Measurements from ENCODE around the gene ATAT1. TPM values are rescaled to one million over a fixed set of nuclear protein-coding genes. Genes with fewer than 3 reads are reported as not detected.

ATAT1 gene
- total and polyA plus RNA-seq, 2 of the 13 experiments (the other 11 are each of a cell fraction or from before 2014, with no cell fraction given): 9.2 to 23.6 TPM

- TF ChIP-seq ZNF737 (CRISPR knock-in tag; IDR thresholded peaks at IDR 0.05; ENCODE audit: borderline replicate concordance) (no peak), RNF219 (CRISPR knock-in tag; IDR thresholded peaks at IDR 0.05) (peak; percentile 53), ZBTB7A (CRISPR knock-in tag; IDR thresholded peaks at IDR 0.05) (peak; percentile 54; the same call in 1 of the 2 replicates), TFAP4 (IDR thresholded peaks at IDR 0.05; ENCODE audit: borderline replicate concordance, low read depth) (0 out of 2 replicates have a peak, but pooled peaks have one; percentile 8), POLR2G (IDR thresholded peaks at IDR 0.05; ENCODE audit: low read depth, low read length) (peak; percentile 45), ZNF335 (CRISPR knock-in tag; IDR thresholded peaks at IDR 0.05) (no peak), JDP2 (CRISPR knock-in tag; IDR thresholded peaks at IDR 0.05; ENCODE audit: borderline replicate concordance) (no peak), NFKBIZ (CRISPR knock-in tag; IDR thresholded peaks at IDR 0.05) (0 out of 2 replicates have a peak, but pooled peaks have one; percentile 12), ZNF772 (CRISPR knock-in tag; IDR thresholded peaks at IDR 0.05) (peak; percentile 65; the same call in 1 of the 2 replicates), ASH2L (IDR thresholded peaks at IDR 0.05; ENCODE audit: insufficient read length, low read depth, low read length) (no peak), AHDC1 (CRISPR knock-in tag; IDR thresholded peaks at IDR 0.05; ENCODE audit: borderline replicate concordance) (peak; percentile 38; the same call in 1 of the 2 replicates), ZNF652 (CRISPR knock-in tag; IDR thresholded peaks at IDR 0.05; ENCODE audit: borderline replicate concordance, low read depth) (peak; percentile 98), HNRNPK (IDR thresholded peaks at IDR 0.05; ENCODE audit: low read depth, low read length, poor library complexity, severe bottlenecking) (peak; percentile 4), ZNF441 (CRISPR knock-in tag; IDR thresholded peaks at IDR 0.05; ENCODE audit: borderline replicate concordance) (0 out of 2 replicates have a peak, but pooled peaks have one; percentile 26)
- TF ChIP-seq, protein P1, sequence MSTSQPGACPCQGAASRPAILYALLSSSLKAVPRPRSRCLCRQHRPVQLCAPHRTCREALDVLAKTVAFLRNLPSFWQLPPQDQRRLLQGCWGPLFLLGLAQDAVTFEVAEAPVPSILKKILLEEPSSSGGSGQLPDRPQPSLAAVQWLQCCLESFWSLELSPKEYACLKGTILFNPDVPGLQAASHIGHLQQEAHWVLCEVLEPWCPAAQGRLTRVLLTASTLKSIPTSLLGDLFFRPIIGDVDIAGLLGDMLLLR (CRISPR knock-in tag; IDR thresholded peaks at IDR 0.05): no peak
Observed at GRCh38 chr6:30615958-30616810, 10.5 kb upstream of the ATAT1 start (continued).
